GM23338 (cell line): Measurements from ENCODE around the gene YIF1A. TPM values are rescaled to one million over a fixed set of nuclear protein-coding genes. Genes with fewer than 3 reads are reported as not detected.

Experiments used
- ATAC-seq: fragments of 200-7000 bp; cut with Tn5 transposase; 3 replicates; pipeline ENCODE4 v1.9.1; 2020
- DNase-seq: peaks from one replicate; pipeline ENCODE4 v3.0.0-alpha.2; 2015; ENCODE audit warnings: low spot score
- H2AFZ ChIP-seq: fragments of 200-600 bp; sonication (generic); 2 replicates; pipeline ENCODE4 v1.8.0; 2016; ENCODE audit warnings: antibody characterized with exemption, mild to moderate bottlenecking, moderate library complexity
- H3F3A ChIP-seq: fragments of 200-600 bp; sonication (generic); replicated peaks from 2 replicates; pipeline ENCODE4 v1.8.0; 2017; ENCODE audit warnings: antibody characterized with exemption, mixed run types, low read depth
- H3K27ac ChIP-seq: fragments of 200-600 bp; sonication (generic); 2 replicates; pipeline ENCODE4 v1.6.1; 2016; ENCODE audit warnings: low read depth
- H3K27me3 ChIP-seq: fragments of 200-600 bp; sonication (generic); 2 replicates; pipeline ENCODE4 v1.8.0; 2016; ENCODE audit warnings: mild to moderate bottlenecking, mixed run types, moderate library complexity; ENCODE audit not compliant: insufficient read depth
- H3K36me3 ChIP-seq: fragments of 200-600 bp; sonication (generic); 2 replicates; pipeline ENCODE4 v1.8.0; 2016; ENCODE audit warnings: mild to moderate bottlenecking; ENCODE audit not compliant: insufficient read depth
- H3K4me1 ChIP-seq: fragments of 200-600 bp; sonication (generic); 2 replicates; pipeline ENCODE4 v1.8.0; 2016; ENCODE audit warnings: mild to moderate bottlenecking, moderate library complexity; ENCODE audit not compliant: insufficient read depth
- H3K4me2 ChIP-seq: fragments of 200-600 bp; sonication (generic); 2 replicates; pipeline ENCODE4 v1.7.1; 2017; ENCODE audit warnings: mixed run types
- H3K4me3 ChIP-seq: fragments of 200-600 bp; sonication (generic); 2 replicates; pipeline ENCODE4 v1.6.1; 2016; ENCODE audit warnings: mixed run types
- H3K79me2 ChIP-seq: fragments of 200-600 bp; sonication (generic); replicated peaks from 2 replicates; pipeline ENCODE4 v1.8.0; 2017; ENCODE audit warnings: mild to moderate bottlenecking; ENCODE audit not compliant: insufficient read depth
- H3K9me2 ChIP-seq: fragments of 200-600 bp; sonication (generic); 2 replicates; pipeline ENCODE4 v1.8.0; 2017; ENCODE audit not compliant: insufficient read depth
- H4K20me1 ChIP-seq: fragments of 200-600 bp; sonication (generic); replicated peaks from 2 replicates; pipeline ENCODE4 v1.8.0; 2017; ENCODE audit warnings: mild to moderate bottlenecking; ENCODE audit not compliant: insufficient read depth
- H3K27ac Mint-ChIP-seq: 2 replicates; pipeline ENCODE4 v1.8.0; 2020; ENCODE audit warnings: inconsistent platforms, mild to moderate bottlenecking, moderate library complexity, mixed read lengths
- H3K27me3 Mint-ChIP-seq: 3 replicates; pipeline ENCODE4 v1.8.0; 2022; ENCODE audit warnings: low read depth, mild to moderate bottlenecking, moderate library complexity, mixed read lengths, inconsistent platforms; ENCODE audit not compliant: insufficient read depth, poor library complexity
- H3K36me3 Mint-ChIP-seq: 3 replicates; pipeline ENCODE4 v1.8.0; 2021; ENCODE audit warnings: low read depth, mild to moderate bottlenecking, inconsistent platforms, moderate library complexity, mixed read lengths
- H3K4me1 Mint-ChIP-seq: 3 replicates; pipeline ENCODE4 v1.8.0; 2020; ENCODE audit warnings: mild to moderate bottlenecking, inconsistent platforms, mixed read lengths
- H3K4me3 Mint-ChIP-seq: 3 replicates; pipeline ENCODE4 v1.8.0; 2021; ENCODE audit warnings: moderate library complexity, mild to moderate bottlenecking, inconsistent platforms, mixed read lengths
- H3K9me3 Mint-ChIP-seq: 3 replicates; pipeline ENCODE4 v1.8.0; 2020; ENCODE audit warnings: moderate library complexity, mild to moderate bottlenecking, inconsistent platforms, mixed read lengths
- CREB1 ChIP-seq: fragments of 250-450 bp; sonication (Bioruptor Pico); IDR thresholded peaks from 2 replicates; pipeline ENCODE4 v1.5.0; 2020; ENCODE audit warnings: low read depth, mild to moderate bottlenecking, moderate library complexity
- CTCF ChIP-seq, 2 experiments: fragments of 200-600 bp in 1 of 2; sonication (generic) in 1 of 2; conservative IDR thresholded peaks; 2 replicates each; pipeline versions ENCODE4 v1.5.1 to v1.6.1; 2016 to 2017; ENCODE audit warnings: antibody characterized with exemption in 2 of 2, low read depth in 2 of 2, mild to moderate bottlenecking in 2 of 2, moderate library complexity in 1 of 2
- ETS1 ChIP-seq: IDR thresholded peaks from 2 replicates; pipeline ENCODE4 v1.6.1; 2016; ENCODE audit warnings: antibody characterized with exemption
- EZH2phosphoT487 ChIP-seq: fragments of 200-600 bp; sonication (generic); IDR thresholded peaks from one replicate; pipeline ENCODE4 v1.8.1; 2018; ENCODE audit warnings: antibody characterized with exemption; ENCODE audit not compliant: unreplicated experiment
- JUNB ChIP-seq: IDR thresholded peaks from one replicate; pipeline ENCODE4 v1.6.1; 2016; ENCODE audit warnings: antibody characterized with exemption; ENCODE audit not compliant: unreplicated experiment
- NANOG ChIP-seq: IDR thresholded peaks from 2 replicates; pipeline ENCODE4 v1.6.1; 2016; ENCODE audit warnings: antibody characterized with exemption, borderline replicate concordance
- POLR2AphosphoS5 ChIP-seq: IDR thresholded peaks from 2 replicates; pipeline ENCODE4 v1.6.1; 2016; ENCODE audit warnings: antibody characterized with exemption, low read depth
- STAT1 ChIP-seq: IDR thresholded peaks from one replicate; pipeline ENCODE4 v1.6.1; 2016; ENCODE audit warnings: antibody characterized with exemption; ENCODE audit not compliant: unreplicated experiment
- ZNF114 ChIP-seq: fragments of 250-450 bp; sonication (Bioruptor Pico); IDR thresholded peaks from 2 replicates; pipeline ENCODE4 v1.5.0; 2020; ENCODE audit warnings: mild to moderate bottlenecking, moderate library complexity
- ZNF331 ChIP-seq: fragments of 250-450 bp; sonication (Bioruptor Pico); IDR thresholded peaks from 2 replicates; pipeline ENCODE4 v1.5.0; 2020; ENCODE audit warnings: low read depth, mild to moderate bottlenecking, moderate library complexity
- polyA plus RNA-seq: library from polyadenylated mRNA; unstranded; fragments of >200 nt; fragmentation: Nextera tagmentation; extraction: Ambion mirVana; gene quantifications from 2 replicates; pipeline ENCODE4 v1.2.1, GENCODE V29; 2016
- total RNA-seq: library from RNA; depleted of rRNA; stranded (reverse); fragments of >200 nt; shearing (Covaris generic); gene quantifications from 2 replicates; pipeline ENCODE4 v1.2.3, GENCODE V29; 2014

The YIF1A gene
- total and polyA plus RNA-seq, 2 experiments from 2014 or later = 75.6 to 87.0 TPM

GRCh38 chr11:66331542-66332370 is 42.8 kb upstream of the YIF1A start (continued):
- no peak for TF ChIP-seq CREB1
- TF ChIP-seq EZH2phosphoT487 = no peak
- no peak for TF ChIP-seq ETS1
- TF ChIP-seq ZNF114 (CRISPR knock-in tag) = no peak
- no peak for TF ChIP-seq POLR2AphosphoS5
- no peak for TF ChIP-seq CTCF (conservative IDR thresholded peaks at IDR 0.05; ENCODE audit: low read depth in 2 of 2)
- no peak for TF ChIP-seq JUNB
- no peak for TF ChIP-seq NANOG
- no peak for TF ChIP-seq STAT1
- TF ChIP-seq ZNF331 (CRISPR knock-in tag) = no peak

- Mint-ChIP-seq H3K27me3 (peaks cover 21% of the 10 kb centered on the region), H3K4me3 (no peak overlapping the region), H3K36me3 (no peaks in the 10 kb centered on the region), H3K4me1 (peaks cover 22% of the 10 kb centered on the region), H3K9me3 (no peaks in the 10 kb centered on the region), H3K27ac (no peak overlapping the region)
- H3K36me3 ChIP-seq = no peaks in the 10 kb centered on the region
- no peaks in the 10 kb centered on the region for H4K20me1 ChIP-seq
- H3K4me1 ChIP-seq = peaks cover 10% of the 10 kb centered on the region; the same call in 1 of the 2 replicates
- no peak overlapping the region for H3K4me3 ChIP-seq
- no peak overlapping the region for H3K27ac ChIP-seq
- H3K79me2 ChIP-seq = no peaks in the 10 kb centered on the region
- H2AFZ ChIP-seq = no peak overlapping the region
- H3K27me3 ChIP-seq = no peaks in the 10 kb centered on the region
- H3K4me2 ChIP-seq = no peak overlapping the region
- ATAC-seq (no peak), DNase-seq (no peak)
- H3F3A ChIP-seq = 0 out of 2 replicates have a peak, but pooled peaks cover 3% of the 10 kb centered on the region
- peak in 1 of 2 experiments; percentile 35; a peak in 2 of 4 replicates for TF ChIP-seq CTCF (conservative IDR thresholded peaks at IDR 0.05; ENCODE audit: low read depth in 2 of 2)
- TF ChIP-seq JUNB = no peak
- no peaks in the 10 kb centered on the region for H3K9me2 ChIP-seq
These were observed 42.0 kb upstream of the YIF1A start for GRCh38 chr11:66330931-66331330.
